NCI-H1105 (cell line): Measurements from ENCODE around the gene PICALM.
A peak's percentile ranks its signal among the peaks of the same experiment; 100 is the strongest.
"Not testable (repeated sequence)": the region's sequence is repeated elsewhere in the genome, so short reads cannot be mapped to it uniquely, and the experiment has no call there.

ENCODE experiments used
- DNase-seq: peaks from one replicate; lab custom pipeline; 2025; lab: John Stamatoyannopoulos, UW

PICALM gene

GRCh38 chr11:85976525-85976924 lies 92.4 kb downstream of the PICALM start:
- no peak for DNase-seq

- DNase-seq, result no peak
Measured at GRCh38 chr11:85974122-85974521, 94.8 kb downstream of the PICALM start.

GRCh38 chr11:85970593-85970992 lies 98.3 kb downstream of the PICALM start:
- no peak for DNase-seq

GRCh38 chr11:85967457-85967856 lies 101.4 kb downstream of the PICALM start:
- no peak for DNase-seq

GRCh38 chr11:85965202-85965601 lies 103.7 kb downstream of the PICALM start:
- no peak for DNase-seq

- DNase-seq, result peak; percentile 64
Measured at GRCh38 chr11:85961930-85962363, 106.9 kb downstream of the PICALM start.

- DNase-seq, result no peak
Measured at GRCh38 chr11:85961130-85961529, 107.8 kb downstream of the PICALM start.

GRCh38 chr11:85960678-85961077 lies 108.2 kb downstream of the PICALM start:
- no peak for DNase-seq

GRCh38 chr11:85955531-85955930 lies 113.4 kb downstream of the PICALM start:
- no peak for DNase-seq

GRCh38 chr11:85953491-85954143 lies 115.3 kb downstream of the PICALM start:
- DNase-seq, result no peak

GRCh38 chr11:85952108-85952485 lies 116.8 kb downstream of the PICALM start:
- not testable (repeated sequence) for DNase-seq

GRCh38 chr11:85951428-85952107 lies 117.3 kb downstream of the PICALM start:
- DNase-seq, result no peak

- DNase-seq, result no peak
Measured at GRCh38 chr11:85951049-85951405, 117.9 kb downstream of the PICALM start.

GRCh38 chr11:85950317-85951048 lies 118.4 kb downstream of the PICALM start:
- DNase-seq, result no peak

- no peak for DNase-seq
Measured at GRCh38 chr11:85949798-85950197, 119.1 kb downstream of the PICALM start.

- no peak for DNase-seq
Measured at GRCh38 chr11:85948884-85949283, 120.0 kb downstream of the PICALM start.

- DNase-seq, result no peak
Measured at GRCh38 chr11:85947431-85948272, 121.2 kb downstream of the PICALM start.

GRCh38 chr11:85946221-85946620 lies 122.7 kb downstream of the PICALM start:
- DNase-seq, result no peak

- no peak for DNase-seq
Measured at GRCh38 chr11:85945788-85946187, 123.1 kb downstream of the PICALM start.

GRCh38 chr11:85945296-85945695 lies 123.6 kb downstream of the PICALM start:
- DNase-seq, result no peak

GRCh38 chr11:85941380-85941973 lies 127.4 kb downstream of the PICALM start:
- DNase-seq, result peak; percentile 61
